D721Med (cell line): ENCODE results near the gene HTT-AS.

Experiments used
- DNase-seq: peaks from one replicate; pipeline ENCODE4 v3.0.0; 2011; ENCODE audit warnings: low spot score; ENCODE audit not compliant: insufficient read length
- FAIRE-seq: peaks from 2 replicates; lab custom pipeline; 2011; peaks lifted over from hg19 to GRCh38; lab: Jason Lieb, UNC
- TF ChIP-seq, protein P1 (sequence below): IDR thresholded peaks from 2 replicates; pipeline ENCODE4 v1.5.1; 2012; ENCODE audit warnings: mild to moderate bottlenecking, control low read depth; ENCODE audit not compliant: insufficient read depth; ENCODE audit errors: missing control alignments

Gene HTT-AS

DNA sequence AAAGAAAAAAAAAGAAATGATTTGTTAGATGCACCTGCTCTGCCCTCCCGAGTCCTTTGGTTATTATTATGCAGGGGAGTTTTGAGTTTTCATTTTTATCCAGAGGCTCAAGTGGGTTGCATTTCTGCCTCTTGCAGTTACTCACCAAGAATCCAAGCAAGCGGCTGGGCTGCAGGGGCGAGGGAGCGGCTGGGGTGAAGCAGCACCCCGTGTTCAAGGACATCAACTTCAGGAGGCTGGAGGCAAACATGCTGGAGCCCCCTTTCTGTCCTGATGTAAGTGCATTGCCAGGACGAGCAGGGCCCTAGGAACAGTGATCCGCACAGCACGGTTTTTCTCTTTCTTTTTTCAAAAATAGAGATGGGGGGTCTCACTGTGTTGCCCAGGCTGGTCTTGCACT, 39.1 kb downstream of the HTT-AS start:
- FAIRE-seq, result no peak
- TF ChIP-seq, protein P1, sequence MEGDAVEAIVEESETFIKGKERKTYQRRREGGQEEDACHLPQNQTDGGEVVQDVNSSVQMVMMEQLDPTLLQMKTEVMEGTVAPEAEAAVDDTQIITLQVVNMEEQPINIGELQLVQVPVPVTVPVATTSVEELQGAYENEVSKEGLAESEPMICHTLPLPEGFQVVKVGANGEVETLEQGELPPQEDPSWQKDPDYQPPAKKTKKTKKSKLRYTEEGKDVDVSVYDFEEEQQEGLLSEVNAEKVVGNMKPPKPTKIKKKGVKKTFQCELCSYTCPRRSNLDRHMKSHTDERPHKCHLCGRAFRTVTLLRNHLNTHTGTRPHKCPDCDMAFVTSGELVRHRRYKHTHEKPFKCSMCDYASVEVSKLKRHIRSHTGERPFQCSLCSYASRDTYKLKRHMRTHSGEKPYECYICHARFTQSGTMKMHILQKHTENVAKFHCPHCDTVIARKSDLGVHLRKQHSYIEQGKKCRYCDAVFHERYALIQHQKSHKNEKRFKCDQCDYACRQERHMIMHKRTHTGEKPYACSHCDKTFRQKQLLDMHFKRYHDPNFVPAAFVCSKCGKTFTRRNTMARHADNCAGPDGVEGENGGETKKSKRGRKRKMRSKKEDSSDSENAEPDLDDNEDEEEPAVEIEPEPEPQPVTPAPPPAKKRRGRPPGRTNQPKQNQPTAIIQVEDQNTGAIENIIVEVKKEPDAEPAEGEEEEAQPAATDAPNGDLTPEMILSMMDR, result no peak

GRCh38 chr4:3034231-3034630, 40.1 kb downstream of the HTT-AS start:
- TF ChIP-seq, protein P1, result no peak
- no peak for DNase-seq
- FAIRE-seq, result no peak

More for the DNA sequence above, 39.1 kb downstream of the HTT-AS start:
- DNase-seq, result no peak

DNA sequence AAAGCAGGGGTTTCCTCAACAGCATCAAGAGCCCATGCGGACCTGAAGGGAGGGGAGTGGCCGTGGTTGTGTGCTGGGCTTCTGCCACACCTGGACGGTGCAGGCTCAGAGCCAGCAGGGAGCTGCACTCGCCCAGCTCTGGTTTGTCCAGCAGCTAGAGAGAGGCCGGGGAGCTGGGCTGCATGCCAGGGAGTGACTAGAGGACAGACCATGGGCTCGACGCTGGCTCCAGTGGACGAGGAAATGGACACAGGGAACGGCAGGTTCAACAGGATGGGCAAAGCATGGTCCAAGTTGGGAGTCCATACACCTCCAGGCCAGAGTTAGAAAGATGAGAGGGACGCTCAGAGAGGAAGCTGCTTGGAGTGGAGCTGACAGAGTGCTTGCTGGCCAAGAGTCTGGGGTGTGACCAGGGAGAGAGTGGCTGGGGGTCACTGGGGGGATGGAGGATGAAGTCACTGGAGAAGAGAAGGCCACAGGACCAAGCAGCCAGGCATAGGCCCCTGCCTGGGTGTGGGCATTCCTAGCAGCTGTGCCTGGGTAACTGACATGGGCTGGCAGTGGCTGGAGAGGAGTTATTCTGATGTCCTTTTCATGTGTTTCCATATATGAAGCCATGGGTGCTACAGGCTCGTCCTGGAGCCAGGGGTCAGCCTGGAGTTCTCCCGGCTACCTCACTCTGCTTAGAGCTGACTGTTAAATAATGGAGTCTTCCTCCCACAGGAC, 42.8 kb downstream of the HTT-AS start:
- TF ChIP-seq, protein P1, result no peak
- DNase-seq (no peak), FAIRE-seq (no peak)

GRCh38 chr4:3030566-3031356, 43.6 kb downstream of the HTT-AS start:
- FAIRE-seq (no peak), DNase-seq (no peak)
- TF ChIP-seq, protein P1, result no peak

- FAIRE-seq, result no peak
- TF ChIP-seq, protein P1, result no peak
- no peak for DNase-seq
These were observed 44.9 kb downstream of the HTT-AS start for GRCh38 chr4:3029464-3029863.

DNA sequence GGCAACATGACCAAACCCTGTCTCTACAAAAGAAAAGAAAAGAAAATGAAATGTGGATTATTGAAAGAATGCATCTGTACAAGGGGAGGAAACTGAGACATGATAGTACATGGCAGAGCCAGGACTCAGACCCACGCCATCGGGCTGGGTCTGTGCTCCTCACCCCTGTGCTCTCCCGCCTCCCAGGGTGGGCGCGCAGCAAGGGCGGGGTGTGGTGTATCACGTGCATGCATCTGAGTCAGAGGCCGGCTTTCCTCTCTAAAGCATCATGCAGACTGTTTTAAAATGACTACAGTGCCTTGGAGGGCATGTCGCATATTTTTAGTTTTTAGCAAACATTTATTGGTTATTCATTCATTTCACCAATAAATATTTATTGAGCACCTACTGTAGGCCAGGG, 47.8 kb downstream of the HTT-AS start:
- FAIRE-seq (no peak), DNase-seq (no peak)
- TF ChIP-seq, protein P1, result no peak

GRCh38 chr4:3025881-3026280, 48.5 kb downstream of the HTT-AS start:
- FAIRE-seq (no peak), DNase-seq (no peak)
- TF ChIP-seq, protein P1, result no peak
